Keratinocyte (primary cell): ENCODE measurements around the gene PAX8. TPM values are rescaled to one million over a fixed set of nuclear protein-coding genes. Genes with fewer than 3 reads are reported as not detected.

Source experiments
- DNase-seq: peaks from one replicate; pipeline ENCODE4 v3.0.0-alpha.2; 2011; ENCODE audit warnings: low read depth, missing footprints, low spot score
- FAIRE-seq: peaks from 2 replicates; lab custom pipeline; 2011; peaks lifted over from hg19 to GRCh38; lab: Jason Lieb, UNC
- H2AFZ ChIP-seq: 2 replicates; pipeline ENCODE4 v1.6.0; 2012; ENCODE audit warnings: low read length, control low read depth, inconsistent platforms; ENCODE audit not compliant: control insufficient read depth
- H3K27ac ChIP-seq: 2 replicates; pipeline ENCODE4 v1.5.1; 2011; ENCODE audit warnings: low read length; ENCODE audit not compliant: control insufficient read depth, insufficient read depth
- H3K27me3 ChIP-seq: 3 replicates; pipeline ENCODE4 v1.6.0; 2011; ENCODE audit warnings: low read length; ENCODE audit not compliant: control insufficient read depth, insufficient read depth; ENCODE audit errors: extremely low read depth
- H3K36me3 ChIP-seq, 2 experiments: 2 replicates in 1 of 2; 3 replicates in 1 of 2; pipeline ENCODE4 v1.5.1; 2011; ENCODE audit warnings: low read length in 2 of 2, mild to moderate bottlenecking in 1 of 2; ENCODE audit not compliant: control insufficient read depth in 2 of 2, insufficient read depth in 2 of 2; ENCODE audit errors: extremely low read depth in 1 of 2
- H3K4me1 ChIP-seq: 3 replicates; pipeline ENCODE4 v1.5.1; 2011; ENCODE audit warnings: low read length; ENCODE audit not compliant: control insufficient read depth, insufficient read depth; ENCODE audit errors: extremely low read depth
- H3K4me2 ChIP-seq: 3 replicates; pipeline ENCODE4 v1.6.0; 2011; ENCODE audit warnings: low read depth, low read length; ENCODE audit not compliant: control insufficient read depth, insufficient read depth; ENCODE audit errors: extremely low read depth
- H3K4me3 ChIP-seq, 3 experiments: fragments of 200-600 bp in 1 of 3; sonication (generic) in 1 of 3; 2 replicates in 2 of 3; 3 replicates in 1 of 3; pipeline ENCODE4 v1.5.1; 2011 to 2016; ENCODE audit warnings: low read length in 3 of 3, mild to moderate bottlenecking in 3 of 3, control low read depth in 2 of 3, inconsistent platforms in 1 of 3, low read depth in 1 of 3, mixed read lengths in 1 of 3, mixed run types in 1 of 3, moderate library complexity in 1 of 3; ENCODE audit not compliant: control insufficient read depth in 2 of 3, insufficient read depth in 2 of 3; ENCODE audit errors: extremely low read depth in 1 of 3
- H3K79me2 ChIP-seq: 2 replicates; pipeline ENCODE4 v1.6.0; 2012; ENCODE audit warnings: low read length; ENCODE audit not compliant: control insufficient read depth, insufficient read depth
- H3K9ac ChIP-seq: 3 replicates; pipeline ENCODE4 v1.6.0; 2011; ENCODE audit warnings: low read length; ENCODE audit not compliant: control insufficient read depth, insufficient read depth; ENCODE audit errors: extremely low read depth
- H3K9me1 ChIP-seq: 3 replicates; pipeline ENCODE4 v1.6.0; 2011; ENCODE audit warnings: low read length; ENCODE audit not compliant: control insufficient read depth, insufficient read depth; ENCODE audit errors: extremely low read depth
- H3K9me3 ChIP-seq: 2 replicates; pipeline ENCODE4 v1.5.1; 2012; ENCODE audit warnings: low read depth, low read length; ENCODE audit not compliant: control insufficient read depth
- H4K20me1 ChIP-seq: 3 replicates; pipeline ENCODE4 v1.6.0; 2011; ENCODE audit warnings: low read length; ENCODE audit not compliant: control insufficient read depth, insufficient read depth; ENCODE audit errors: extremely low read depth
- EZH2 ChIP-seq: IDR thresholded peaks from one replicate; pipeline ENCODE4 v1.6.1; 2012; ENCODE audit warnings: inconsistent platforms, mild to moderate bottlenecking, low read length, moderate library complexity
- dilution Hi-C: fragments of 300-500 bp; cut with MboI; formaldehyde crosslinking; loops from one replicate; pipeline ENCODE4 v1.7.0; 2020; ENCODE audit warnings: low sequenced_read_pairs; ENCODE audit not compliant: extremely low pct_ligation_motif_present
- polyA plus RNA-seq, 5 experiments: library from polyadenylated mRNA; depleted of rRNA in 3 of 5; stranded (reverse) in 3 of 5; stranded (forward) in 1 of 5; unstranded in 1 of 5; fragments of >200 nt; gene quantifications; 1 replicate in 1 of 5; 2 replicates in 3 of 5; 3 replicates in 1 of 5; pipeline versions ENCODE4 v1.2.1 to v1.2.3, GENCODE V29; 2011 to 2012; ENCODE audit warnings: missing spikeins in 2 of 5, low read depth in 1 of 5, low replicate concordance in 1 of 5
- TF ChIP-seq, protein P1 (sequence below), 3 experiments: IDR thresholded peaks in 1 of 3; conservative IDR thresholded peaks in 1 of 3; optimal IDR thresholded peaks in 1 of 3; 2 replicates in 2 of 3; 3 replicates in 1 of 3; pipeline versions ENCODE3 to v1.5.1; 2011; ENCODE audit warnings: low read length in 3 of 3, mild to moderate bottlenecking in 3 of 3, moderate library complexity in 2 of 3, control low read depth in 1 of 3, inconsistent platforms in 1 of 3; ENCODE audit not compliant: insufficient read depth in 2 of 3; ENCODE audit errors: extremely low read depth in 1 of 3

PAX8 gene
- polyA plus RNA-seq, 1 donor (not counting 4 experiments of a cell fraction or from before 2014, with no cell fraction given): 3.4 TPM

DNA sequence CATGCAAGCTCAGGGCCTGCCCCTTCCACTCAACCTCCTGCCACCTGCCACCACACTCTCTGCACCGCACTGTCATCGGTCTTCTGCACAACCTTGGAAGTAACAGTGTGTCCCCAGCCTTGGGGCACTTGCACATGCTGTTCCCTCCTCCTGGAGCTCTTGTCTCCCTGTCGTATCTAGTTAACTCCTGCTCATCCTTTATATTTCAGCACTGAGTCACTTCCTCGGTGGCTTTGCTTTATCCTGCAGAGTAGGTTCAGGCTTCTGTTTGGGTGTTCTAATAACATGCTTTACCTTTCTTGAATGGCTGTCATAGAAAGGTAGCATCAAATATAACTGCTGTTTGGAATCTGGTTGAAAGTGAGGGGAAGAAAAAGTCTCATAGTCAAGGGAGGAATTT lies 25.3 kb downstream of the PAX8 start:
- FAIRE-seq (peak; percentile 90), DNase-seq (no peak)
- TF ChIP-seq, protein P1, sequence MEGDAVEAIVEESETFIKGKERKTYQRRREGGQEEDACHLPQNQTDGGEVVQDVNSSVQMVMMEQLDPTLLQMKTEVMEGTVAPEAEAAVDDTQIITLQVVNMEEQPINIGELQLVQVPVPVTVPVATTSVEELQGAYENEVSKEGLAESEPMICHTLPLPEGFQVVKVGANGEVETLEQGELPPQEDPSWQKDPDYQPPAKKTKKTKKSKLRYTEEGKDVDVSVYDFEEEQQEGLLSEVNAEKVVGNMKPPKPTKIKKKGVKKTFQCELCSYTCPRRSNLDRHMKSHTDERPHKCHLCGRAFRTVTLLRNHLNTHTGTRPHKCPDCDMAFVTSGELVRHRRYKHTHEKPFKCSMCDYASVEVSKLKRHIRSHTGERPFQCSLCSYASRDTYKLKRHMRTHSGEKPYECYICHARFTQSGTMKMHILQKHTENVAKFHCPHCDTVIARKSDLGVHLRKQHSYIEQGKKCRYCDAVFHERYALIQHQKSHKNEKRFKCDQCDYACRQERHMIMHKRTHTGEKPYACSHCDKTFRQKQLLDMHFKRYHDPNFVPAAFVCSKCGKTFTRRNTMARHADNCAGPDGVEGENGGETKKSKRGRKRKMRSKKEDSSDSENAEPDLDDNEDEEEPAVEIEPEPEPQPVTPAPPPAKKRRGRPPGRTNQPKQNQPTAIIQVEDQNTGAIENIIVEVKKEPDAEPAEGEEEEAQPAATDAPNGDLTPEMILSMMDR (optimal IDR thresholded peaks at IDR 0.05 in 1 of 3, IDR thresholded peaks at IDR 0.05 in 1 of 3, conservative IDR thresholded peaks at IDR 0.05 in 1 of 3; ENCODE audit: extremely low read depth in 1 of 3, insufficient read depth in 2 of 3, low read length in 3 of 3): no peak
- no peak for TF ChIP-seq EZH2
- H3K4me2 ChIP-seq: peak overlapping the region; percentile 35
- H3K9me3 ChIP-seq: no peaks in the 10 kb centered on the region
- dilution Hi-C loops: no loop called here
- no peak overlapping the region for H3K9ac ChIP-seq
- H3K4me1 ChIP-seq: peaks cover 27% of the 10 kb centered on the region
- H3K27ac ChIP-seq: no peak overlapping the region
- no peaks in the 10 kb centered on the region for H3K36me3 ChIP-seq
- no peaks in the 10 kb centered on the region for H3K27me3 ChIP-seq
- no peaks in the 10 kb centered on the region for H3K79me2 ChIP-seq
- no peak overlapping the region for H2AFZ ChIP-seq
- H3K9me1 ChIP-seq: no peaks in the 10 kb centered on the region
- H4K20me1 ChIP-seq: no peaks in the 10 kb centered on the region
- H3K4me3 ChIP-seq: no peak overlapping the region

DNA sequence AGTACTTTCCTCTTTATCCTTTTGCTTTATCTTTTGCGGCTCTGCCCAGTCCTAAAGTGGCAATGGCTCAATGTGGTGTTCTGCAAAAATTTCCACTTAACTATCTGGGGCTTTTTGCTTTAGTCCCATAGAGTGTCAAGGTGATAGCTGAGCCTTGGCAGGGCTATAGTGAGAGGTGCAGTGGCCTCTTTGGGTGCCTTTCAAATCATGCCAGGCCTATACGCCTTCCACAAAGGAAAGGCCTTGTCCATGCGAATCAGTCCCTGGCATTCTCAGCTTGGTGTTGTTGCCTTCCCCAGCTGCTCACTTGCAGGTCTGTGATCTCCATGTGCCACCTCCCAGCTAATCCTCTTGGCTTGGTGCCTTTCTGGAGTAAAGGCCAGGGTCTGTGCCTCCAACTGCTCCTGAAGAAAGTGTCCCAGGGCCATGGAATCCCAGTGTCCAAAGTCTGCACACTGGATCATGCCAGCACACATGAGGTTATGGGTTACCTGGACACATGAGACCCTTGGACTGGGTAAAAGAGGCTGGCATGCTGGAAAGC lies 26.6 kb downstream of the PAX8 start:
- no peak overlapping the region for H3K27ac ChIP-seq

More for the DNA sequence above, 26.6 kb downstream of the PAX8 start:
- H3K4me2 ChIP-seq: no peak overlapping the region
- no peaks in the 10 kb centered on the region for H4K20me1 ChIP-seq
- no peak overlapping the region for H3K4me3 ChIP-seq
- H3K9ac ChIP-seq: no peak overlapping the region
- dilution Hi-C loops: no loop called here
- H3K9me3 ChIP-seq: no peaks in the 10 kb centered on the region
- no peak for TF ChIP-seq EZH2
- TF ChIP-seq, protein P1 (optimal IDR thresholded peaks at IDR 0.05 in 1 of 3, IDR thresholded peaks at IDR 0.05 in 1 of 3, conservative IDR thresholded peaks at IDR 0.05 in 1 of 3; ENCODE audit: extremely low read depth in 1 of 3, insufficient read depth in 2 of 3, low read length in 3 of 3): no peak
- H3K4me1 ChIP-seq: peaks cover 27% of the 10 kb centered on the region
- DNase-seq: no peak
- H3K27me3 ChIP-seq: no peaks in the 10 kb centered on the region
- no peak overlapping the region for H2AFZ ChIP-seq
- FAIRE-seq: no peak
- H3K36me3 ChIP-seq: no peaks in the 10 kb centered on the region
- no peaks in the 10 kb centered on the region for H3K79me2 ChIP-seq
- no peaks in the 10 kb centered on the region for H3K9me1 ChIP-seq
